GM12875 (cell line): Measurements from ENCODE around the gene BRF1.

Experiments
- H3K4me3 ChIP-seq: one replicate; pipeline ENCODE4 v1.5.1; 2011; ENCODE audit warnings: low read depth, low read length, control low read depth
- CTCF ChIP-seq: IDR thresholded peaks from 2 replicates; pipeline ENCODE4 v1.5.1; 2011; ENCODE audit warnings: low read depth, mild to moderate bottlenecking, control low read depth, inconsistent platforms, low read length, moderate library complexity, borderline replicate concordance; ENCODE audit not compliant: insufficient read depth

BRF1 gene

GRCh38 chr14:105211086-105211757 is 89.6 kb downstream of the BRF1 start:
- H3K4me3 ChIP-seq, result no peak overlapping the region
- TF ChIP-seq CTCF, result no peak

GRCh38 chr14:105210266-105211025 is 90.4 kb downstream of the BRF1 start:
- no peak overlapping the region for H3K4me3 ChIP-seq
- no peak for TF ChIP-seq CTCF

GRCh38 chr14:105209646-105210045 is 91.2 kb downstream of the BRF1 start:
- H3K4me3 ChIP-seq, result no peak overlapping the region
- TF ChIP-seq CTCF, result no peak

- H3K4me3 ChIP-seq, result no peak overlapping the region
- TF ChIP-seq CTCF, result no peak
These were observed 91.7 kb downstream of the BRF1 start for GRCh38 chr14:105209091-105209490.

GRCh38 chr14:105208738-105209075 is 92.1 kb downstream of the BRF1 start:
- TF ChIP-seq CTCF, result no peak
- H3K4me3 ChIP-seq, result no peak overlapping the region

- TF ChIP-seq CTCF, result no peak
- no peak overlapping the region for H3K4me3 ChIP-seq
These were observed 92.6 kb downstream of the BRF1 start for GRCh38 chr14:105207996-105208737.
